ENCODE data around the gene LIMCH1. TPM values are rescaled to one million over a fixed set of nuclear protein-coding genes. Genes with fewer than 3 reads are reported as not detected.

LIMCH1 gene
- total RNA-seq, 2 donors from 2014 or later = 9.3 to 24.1 TPM

- 4 to 10% methylated on average over 49 of the region's 49 CpGs for WGBS, 2 donors
- Histone ChIP-seq H3K4me3 (no peak overlapping the region), H3K9me3 (no peaks in the 10 kb centered on the region), H3K27me3 (peaks cover 0 to 38% of the 10 kb centered on the region in 2 donors), H3K27ac (no peak overlapping the region), H3K36me3 (replicated peaks in 1 of 2; ENCODE audit: insufficient read depth in 1 of 2, low read depth in 2 of 2) (no peaks in the 10 kb centered on the region), H3K4me1 (peaks cover 22% of the 10 kb centered on the region)
- intact Hi-C loops (cut with DNase I) = no loop called here
- TF ChIP-seq POLR2A (IDR thresholded peaks at IDR 0.05) (no peak), CTCF (IDR thresholded peaks at IDR 0.05) (no peak)
- no peak for ATAC-seq
- DNase-seq = no peak
These were observed 209.5 kb downstream of the LIMCH1 start for GRCh38 chr4:41747230-41748055.

DNA sequence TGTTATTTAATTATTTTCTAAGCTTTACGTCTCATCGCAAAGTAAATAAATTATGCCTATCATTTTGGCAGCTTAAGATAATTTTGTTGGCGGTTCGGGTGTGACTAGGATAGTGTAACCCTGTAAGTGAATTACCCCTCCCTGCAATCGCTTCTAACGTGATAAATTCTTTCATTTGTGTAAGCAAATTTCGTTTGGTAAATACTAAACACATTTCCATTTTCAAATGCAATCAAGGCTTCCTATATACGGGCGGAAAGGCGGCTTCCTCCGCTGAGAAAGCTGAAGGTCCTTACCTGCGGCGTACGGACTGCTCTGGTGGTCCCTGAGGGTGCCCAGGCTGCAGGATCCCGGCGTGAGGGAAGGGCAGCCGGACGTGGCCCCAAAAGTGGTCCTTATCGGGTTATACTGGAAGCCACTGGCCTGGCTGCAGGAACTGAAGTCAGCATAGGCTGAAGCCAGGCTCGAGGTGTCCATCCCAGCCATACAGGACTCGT, 210.2 kb downstream of the LIMCH1 start:
- H3K36me3 ChIP-seq (replicated peaks in 1 of 2; ENCODE audit: insufficient read depth in 1 of 2, low read depth in 2 of 2) = no peaks in the 10 kb centered on the region

GRCh38 chr4:41748571-41749475, 210.9 kb downstream of the LIMCH1 start, which contains the start of gene PHOX2B:
Gene PHOX2B (minus strand): TSS chr4:41748725. CDS start chr4:41748610, 115 bp downstream.
- no peak within 1 kb of the TSS for H3K27ac ChIP-seq
- TF ChIP-seq POLR2A (IDR thresholded peaks at IDR 0.05) (no peak), CTCF (IDR thresholded peaks at IDR 0.05) (no peak)
- DNase-seq = no peak
- H3K9me3 ChIP-seq = no peaks in the 10 kb centered on the region
- WGBS, 2 donors = 10% methylated on average over 15 of the region's 15 CpGs
- no peak for ATAC-seq
- intact Hi-C loops (cut with DNase I) = no loop called here
- H3K36me3 ChIP-seq (replicated peaks in 1 of 2; ENCODE audit: insufficient read depth in 1 of 2, low read depth in 2 of 2) = no peaks in the 10 kb centered on the region
- H3K27me3 ChIP-seq = peaks cover 0 to 38% of the 10 kb centered on the region in 2 donors
- H3K4me1 ChIP-seq = peaks cover 22% of the 10 kb centered on the region
- H3K4me3 ChIP-seq = no peak within 1 kb of the TSS

More for the DNA sequence above, 210.2 kb downstream of the LIMCH1 start:
- ATAC-seq (no peak), DNase-seq (no peak)
- WGBS, 2 donors = 5 to 10% methylated on average over 21 of the region's 21 CpGs
- peaks cover 0 to 38% of the 10 kb centered on the region in 2 donors for H3K27me3 ChIP-seq
- no peak overlapping the region for H3K4me3 ChIP-seq
- TF ChIP-seq CTCF (IDR thresholded peaks at IDR 0.05) (no peak), POLR2A (IDR thresholded peaks at IDR 0.05) (no peak)
- no peaks in the 10 kb centered on the region for H3K9me3 ChIP-seq
- H3K27ac ChIP-seq = no peak overlapping the region
- intact Hi-C loops (cut with DNase I) = no loop called here
- peaks cover 22% of the 10 kb centered on the region for H3K4me1 ChIP-seq

DNA sequence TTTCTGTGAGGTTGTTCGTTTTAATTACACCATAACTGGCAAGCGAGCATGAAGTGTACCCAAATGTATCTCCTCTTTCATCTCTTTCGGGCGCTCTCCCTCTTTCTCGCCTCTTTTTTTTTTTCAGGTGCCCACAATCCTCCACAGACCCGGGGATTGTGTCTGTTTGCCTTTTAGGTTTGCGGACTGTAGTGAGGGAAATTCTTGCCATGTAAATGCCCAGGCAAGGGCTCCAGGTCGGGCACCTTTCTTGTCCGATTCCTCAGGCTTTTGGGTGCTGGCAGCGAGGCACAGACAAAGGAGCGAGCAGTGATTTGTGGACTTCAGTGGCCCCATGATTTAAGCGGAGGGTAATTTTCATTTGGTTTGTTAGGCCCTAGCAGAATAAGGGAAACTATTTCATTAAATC, 211.7 kb downstream of the LIMCH1 start:
- intact Hi-C loops (cut with DNase I) = no loop called here
- peaks cover 22% of the 10 kb centered on the region for H3K4me1 ChIP-seq
- H3K36me3 ChIP-seq (replicated peaks in 1 of 2; ENCODE audit: insufficient read depth in 1 of 2, low read depth in 2 of 2) = no peaks in the 10 kb centered on the region
- no peak overlapping the region for H3K27ac ChIP-seq
- H3K9me3 ChIP-seq = no peaks in the 10 kb centered on the region
- WGBS, 2 donors = 10% methylated on average over 12 of the region's 12 CpGs
- no peak for TF ChIP-seq POLR2A (IDR thresholded peaks at IDR 0.05)
- TF ChIP-seq CTCF (IDR thresholded peaks at IDR 0.05) = no peak
- DNase-seq (no peak), ATAC-seq (no peak)
- peaks cover 0 to 38% of the 10 kb centered on the region in 2 donors for H3K27me3 ChIP-seq
- no peak overlapping the region for H3K4me3 ChIP-seq

Other genes with a start within 250 kb of the LIMCH1 start
- not detected for gene PHOX2B, start 210.6 kb downstream of the LIMCH1 start, total RNA-seq

Data from body of pancreas (tissue), 4 donors.